Heart left ventricle (tissue), 16 donors: ENCODE data around the gene SKI. TPM values are rescaled to one million over a fixed set of nuclear protein-coding genes. Genes with fewer than 3 reads are reported as not detected.

Experiments
- ATAC-seq, 4 donors: fragments of 200-7000 bp; cut with Tn5 transposase; one replicate each; pipeline ENCODE4 v1.9.1; 2020 to 2022; ENCODE audit warnings: moderate library complexity in 4 of 4, mild to moderate bottlenecking in 3 of 4, moderate number of reproducible peaks in 1 of 4
- DNase-seq, 5 donors: peaks; one replicate each; pipeline ENCODE4 v3.0.0-alpha.2; 2020
- H3K27ac ChIP-seq, 12 donors: fragments of 200-600 bp; sonication (generic) in 4 of 12; one replicate each; pipeline versions ENCODE4 v1.5.0 to v1.8.0; 2016 to 2022; ENCODE audit warnings: mild to moderate bottlenecking in 2 of 12
- H3K27me3 ChIP-seq, 9 donors: fragments of 200-600 bp; sonication (generic) in 2 of 9; one replicate each; pipeline versions ENCODE4 v1.5.1 to v1.8.0; 2016 to 2022; ENCODE audit warnings: mild to moderate bottlenecking in 3 of 9
- H3K36me3 ChIP-seq, 9 donors: fragments of 200-600 bp; sonication (generic) in 2 of 9; one replicate each; pipeline versions ENCODE4 v1.5.0 to v1.8.0; 2018 to 2022; ENCODE audit warnings: mild to moderate bottlenecking in 2 of 9
- H3K4me1 ChIP-seq, 12 donors: fragments of 200-600 bp; sonication (generic) in 4 of 12; one replicate each; pipeline versions ENCODE4 v1.5.0 to v1.8.0; 2016 to 2022; ENCODE audit warnings: mild to moderate bottlenecking in 3 of 12
- H3K4me3 ChIP-seq, 12 donors: fragments of 200-600 bp; sonication (generic) in 4 of 12; one replicate each; pipeline versions ENCODE4 v1.5.0 to v1.8.0; 2017 to 2022; ENCODE audit warnings: mild to moderate bottlenecking in 9 of 12, moderate library complexity in 4 of 12
- H3K9me3 ChIP-seq, 12 donors: fragments of 200-600 bp; sonication (generic) in 4 of 12; one replicate each; pipeline versions ENCODE4 v1.5.0 to v1.8.0; 2016 to 2022; ENCODE audit warnings: mild to moderate bottlenecking in 1 of 12
- POLR2A ChIP-seq, 2 donors: fragments of 450-650 bp; IDR thresholded peaks; one replicate each; pipeline ENCODE4 v1.6.1; 2017; ENCODE audit warnings: antibody characterized with exemption in 2 of 2, mild to moderate bottlenecking in 2 of 2, moderate library complexity in 2 of 2
- WGBS, 4 donors: extraction: QIAGEN DNeasy Blood & Tissue Kit in 2 of 4; methylation state at CpG; one replicate each; pipeline versions ENCODE4 v1.1.5 to v1.1.7; 2013 to 2018; 5-methylcytosine and 5-hydroxymethylcytosine counted together
- intact Hi-C, 10 donors: fragments of 100-400 bp; cut with DNase I; formaldehyde crosslinking; loops; one replicate each; pipeline versions ENCODE4 v1.11.1 to v1.14.2; 2022
- polyA plus RNA-seq, 2 donors: library from polyadenylated mRNA; stranded (reverse); fragments of 200-250 nt; gene quantifications; one replicate each; pipeline ENCODE4 v1.2.3, GENCODE V29; 2013
- total RNA-seq, 9 donors: library from RNA; depleted of rRNA in 2 of 9; stranded (reverse); fragments of >200 nt in 2 of 9; fragmentation: NEBNext Ultra II Directional in 3 of 9; extraction: Animal tissue kit (Norgen Biotek cat#: 25700) in 3 of 9; gene quantifications; one replicate each; pipeline versions ENCODE4 v1.1.0 to v1.2.4, GENCODE V29; 2016 to 2023
- TF ChIP-seq, protein P1 (sequence below), 12 donors: fragments of 200-600 bp; sonication (generic) in 4 of 12; IDR thresholded peaks; one replicate each; pipeline versions ENCODE4 v1.5.0 to v1.8.0; 2018 to 2022; ENCODE audit warnings: antibody characterized with exemption in 12 of 12, mild to moderate bottlenecking in 5 of 12
- donor health status: ischemic (EF 13 %, LVEDD 7.1; RV severe dilation, severe dysfunction).
- donor health status: healthy with polysubstance abuse.
- donor health status: DM: no; HTN: yes; CAD: no.
- donor health status: DM: no; HTN: no; CAD: no.
- donor health status: ischemic (EF 25% LVEDD 6.9; RV normal size, moderate dysfunction).
- donor health status: ischemic (EF 25% LVEDD 5.7; RV mildly dilated, moderate dysfunction).
- donor health status: healthy.
- donor health status: DM: yes; HTN: yes; CAD: no.
- donor health status: ischemic (EF 35%, LVEDD 5.7; RV mildly dilated, moderate dysfunction).
- donor health status: nonischemic (EF 11% LVEDD 7.7; RV severe dilation, severe dysfunction).
- donor health status: DM: yes; HTN: yes; CAD: no.
- donor health status: PGD.
- donor health status: ischemic (EF 29% LVEDD 5.4; RV normal size, mild dysfunction).
- donor health status: nonischemic (EF 23%, LVEDD 6.1; RV moderate dilation, normal function).

Gene SKI
- total and polyA plus RNA-seq, 11 donors, result 16.9 to 52.7 (median 38.9) TPM

DNA sequence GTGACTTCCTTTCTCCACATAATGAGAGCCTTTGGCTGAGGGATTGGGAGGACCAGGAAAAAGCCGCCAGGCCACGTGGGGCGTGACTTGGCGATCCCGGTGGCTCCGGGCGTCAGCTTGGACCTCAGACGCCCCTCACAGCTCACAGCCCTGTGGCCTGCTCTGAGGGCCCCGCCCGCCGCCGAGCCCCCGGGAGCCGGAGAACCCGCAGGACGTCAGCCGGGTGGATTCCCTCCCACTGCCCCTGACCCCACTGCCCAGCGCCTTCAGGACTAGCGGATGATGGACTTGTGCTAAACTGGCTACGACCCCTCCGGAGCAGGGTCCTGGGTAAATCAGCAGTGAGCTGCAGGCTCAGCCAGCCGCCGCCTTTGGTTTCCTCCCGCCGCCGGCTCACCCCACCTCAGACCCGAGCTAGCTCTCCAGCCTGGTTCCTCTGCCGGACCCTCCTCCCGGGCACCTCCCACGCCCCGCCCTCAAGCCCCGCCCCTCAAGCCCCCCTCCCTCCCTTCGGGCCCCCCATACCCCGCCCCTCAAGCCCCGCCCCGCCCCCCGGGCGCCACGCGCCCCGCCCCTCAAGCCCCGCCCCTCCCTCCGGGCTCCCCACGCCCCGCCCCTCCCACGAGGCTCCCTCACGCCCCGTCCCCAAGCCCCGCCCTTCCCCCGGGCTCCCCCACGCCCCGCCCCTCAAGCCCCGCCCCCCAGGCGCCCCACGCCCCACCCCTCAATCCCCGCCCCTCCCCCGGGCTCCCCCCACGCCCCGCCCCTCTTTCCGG, 23.5 kb upstream of the SKI start:
- H3K4me3 ChIP-seq, result peak overlapping the region; percentile 17 to 68 (median 55)
- peak overlapping the region; percentile 66 to 96 (median 91) for H3K27ac ChIP-seq
- WGBS, 4 donors, result 1 to 3% (median 2%) methylated on average over 11 to 52 of the region's 60 CpGs
- no peaks in the 10 kb centered on the region for H3K36me3 ChIP-seq
- DNase-seq (peak; percentile 83 to 93 (median 89)), ATAC-seq (peak; percentile 52 to 71 (median 68))
- no peaks in the 10 kb centered on the region for H3K27me3 ChIP-seq
- TF ChIP-seq POLR2A (IDR thresholded peaks at IDR 0.05), result peak in 1 of 2 donors; percentile 82
- TF ChIP-seq, protein P1, sequence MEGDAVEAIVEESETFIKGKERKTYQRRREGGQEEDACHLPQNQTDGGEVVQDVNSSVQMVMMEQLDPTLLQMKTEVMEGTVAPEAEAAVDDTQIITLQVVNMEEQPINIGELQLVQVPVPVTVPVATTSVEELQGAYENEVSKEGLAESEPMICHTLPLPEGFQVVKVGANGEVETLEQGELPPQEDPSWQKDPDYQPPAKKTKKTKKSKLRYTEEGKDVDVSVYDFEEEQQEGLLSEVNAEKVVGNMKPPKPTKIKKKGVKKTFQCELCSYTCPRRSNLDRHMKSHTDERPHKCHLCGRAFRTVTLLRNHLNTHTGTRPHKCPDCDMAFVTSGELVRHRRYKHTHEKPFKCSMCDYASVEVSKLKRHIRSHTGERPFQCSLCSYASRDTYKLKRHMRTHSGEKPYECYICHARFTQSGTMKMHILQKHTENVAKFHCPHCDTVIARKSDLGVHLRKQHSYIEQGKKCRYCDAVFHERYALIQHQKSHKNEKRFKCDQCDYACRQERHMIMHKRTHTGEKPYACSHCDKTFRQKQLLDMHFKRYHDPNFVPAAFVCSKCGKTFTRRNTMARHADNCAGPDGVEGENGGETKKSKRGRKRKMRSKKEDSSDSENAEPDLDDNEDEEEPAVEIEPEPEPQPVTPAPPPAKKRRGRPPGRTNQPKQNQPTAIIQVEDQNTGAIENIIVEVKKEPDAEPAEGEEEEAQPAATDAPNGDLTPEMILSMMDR (IDR thresholded peaks at IDR 0.05), result no peak
- no peaks in the 10 kb centered on the region for H3K9me3 ChIP-seq
- H3K4me1 ChIP-seq, result peaks cover 10 to 73% (median 58%) of the 10 kb centered on the region in 12 donors
- intact Hi-C loops, result loop anchor here in 2 of 10 donors (2.0 to 10.0 kb wide), 2 partner anchors 110 to 340 kb away; no protein-coding TSS in a partner anchor

DNA sequence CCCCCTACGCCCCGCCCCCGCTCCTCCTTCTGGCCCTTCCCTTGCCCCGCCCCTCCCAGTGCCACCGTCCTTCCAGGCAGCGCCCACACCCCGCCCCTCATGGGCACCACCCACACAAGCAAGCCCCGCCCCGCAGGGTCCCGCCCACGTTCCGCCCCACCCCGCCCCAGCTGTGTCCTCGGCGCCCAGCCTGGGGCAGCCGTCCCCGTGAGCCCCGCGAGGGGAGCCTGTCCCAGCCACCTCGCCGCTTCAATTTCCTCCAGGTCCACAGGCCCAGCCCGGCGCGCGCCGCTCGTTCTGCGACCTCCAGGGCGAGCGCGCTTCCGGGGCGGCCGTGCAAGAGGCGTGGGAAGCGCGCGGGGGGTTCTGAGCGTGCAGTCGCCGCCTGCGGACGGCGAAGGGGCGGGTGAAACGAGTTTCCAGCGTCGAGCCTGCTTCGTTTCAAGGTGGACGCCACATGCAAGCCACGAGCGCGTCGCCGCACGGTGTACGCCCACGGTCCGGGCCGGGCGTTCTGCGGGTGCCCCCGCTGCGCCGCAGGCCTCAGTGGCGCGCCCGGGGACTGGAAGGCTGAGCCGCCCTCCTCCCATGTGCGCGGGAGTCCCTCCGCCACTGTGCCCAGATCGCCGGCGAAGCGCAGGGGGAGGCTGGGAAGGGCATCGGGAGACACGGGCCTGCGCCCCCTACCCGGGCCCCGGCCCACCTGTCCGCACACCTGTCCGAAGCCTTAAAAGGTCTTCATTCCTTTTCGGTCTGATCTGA, 22.7 kb upstream of the SKI start:
- DNase-seq (peak; percentile 98 to 99 (median 98)), ATAC-seq (peak; percentile 72 to 85 (median 80))
- Histone ChIP-seq H3K4me1 (peaks cover 10 to 68% (median 51%) of the 10 kb centered on the region in 12 donors), H3K36me3 (no peaks in the 10 kb centered on the region), H3K27ac (peak overlapping the region; percentile 48 to 96 (median 88)), H3K4me3 (peak overlapping the region in 11 of 12 donors; percentile 23 to 64 (median 52)), H3K9me3 (no peaks in the 10 kb centered on the region), H3K27me3 (no peaks in the 10 kb centered on the region)
- 16 to 37% (median 21%) methylated on average over 42 to 84 of the region's 84 CpGs for WGBS, 4 donors
- peak in 1 of 2 donors; percentile 51 for TF ChIP-seq POLR2A (IDR thresholded peaks at IDR 0.05)
- TF ChIP-seq, protein P1 (IDR thresholded peaks at IDR 0.05), result peak in 5 of 12 donors; percentile 7 to 32 (median 9)
- intact Hi-C loops, result loop anchor here in 2 of 10 donors (2.0 to 10.0 kb wide), 2 partner anchors 109 to 339 kb away; no protein-coding TSS in a partner anchor

DNA sequence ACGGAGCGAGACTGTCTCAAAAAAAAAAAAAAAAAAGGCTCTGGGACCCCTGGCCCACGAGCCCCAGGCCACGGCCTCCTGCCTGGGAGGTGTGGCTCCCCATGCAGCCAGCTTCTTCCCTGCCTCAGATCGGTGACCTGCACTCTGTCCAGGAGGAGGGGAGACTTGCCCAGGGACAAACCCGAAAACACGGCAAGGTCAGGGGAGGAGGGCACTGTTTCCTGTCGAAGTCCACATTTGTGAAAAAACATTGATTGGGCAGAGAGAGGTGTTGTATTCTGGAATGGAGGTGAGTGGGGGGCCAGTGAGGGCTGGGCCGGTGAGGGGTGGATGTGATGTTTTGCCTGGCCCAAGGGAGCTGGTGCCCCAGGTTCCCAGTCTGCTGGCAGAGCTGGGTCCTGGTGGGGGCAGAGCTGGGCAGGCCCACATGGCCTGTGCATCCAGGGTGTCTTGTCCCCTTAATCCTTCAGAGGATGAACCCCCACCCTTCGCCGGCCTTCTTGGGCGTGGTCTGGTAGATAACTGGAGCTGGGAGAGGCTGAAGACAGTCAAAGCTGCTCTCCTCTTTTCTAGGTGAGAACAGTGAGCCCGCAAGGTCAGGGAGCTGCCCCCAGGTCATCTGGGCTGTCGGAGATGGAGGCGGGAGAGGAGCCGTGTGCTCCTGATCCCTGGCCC, 21.2 kb upstream of the SKI start:
- Histone ChIP-seq H3K27me3 (no peaks in the 10 kb centered on the region), H3K27ac (peak overlapping the region; percentile 61 to 96 (median 84)), H3K36me3 (no peaks in the 10 kb centered on the region), H3K4me1 (peaks cover 10 to 69% (median 50%) of the 10 kb centered on the region in 12 donors), H3K9me3 (no peaks in the 10 kb centered on the region), H3K4me3 (peak overlapping the region in 9 of 12 donors; percentile 12 to 45 (median 30))
- ATAC-seq (no peak), DNase-seq (peak in 2 of 5 donors; percentile 12 to 16)
- 66 to 86% (median 82%) methylated on average over 13 to 16 of the region's 16 CpGs for WGBS, 4 donors
- TF ChIP-seq, protein P1 (IDR thresholded peaks at IDR 0.05), result no peak
- no peak for TF ChIP-seq POLR2A (IDR thresholded peaks at IDR 0.05)
- intact Hi-C loops, result loop anchor here in 1 of 10 donors (10.0 kb wide), 1 partner anchor 338 kb away; no protein-coding TSS in a partner anchor
